HCT116 (cell line): ENCODE results near the gene EXOC6B. TPM values are rescaled to one million over a fixed set of nuclear protein-coding genes. Genes with fewer than 3 reads are reported as not detected.

Experiments
- ATAC-seq: fragments of 200-7000 bp; cut with Tn5 transposase; 2 replicates; pipeline ENCODE4 v1.9.1; 2020; ENCODE audit warnings: mild to moderate bottlenecking, moderate library complexity
- BruUV-seq: library from RNA; stranded (reverse); fragments of 400-500 nt; replicated peaks from 2 replicates; lab custom pipeline; 2021; lab: Mats Ljungman, UMichigan
- CTCF ChIA-PET: fragments of 300-600 bp; sonication (Branson Sonifier 250); formaldehyde crosslinking; loops from one replicate; lab custom pipeline; 2021; ENCODE audit warnings: antibody characterized with exemption; lab: Charles Lee
- POLR2A ChIA-PET: fragments of 300-600, 350-600 bp; sonication (Branson Sonifier 250); formaldehyde crosslinking; loops from one replicate; lab custom pipeline; 2021; ENCODE audit warnings: antibody characterized with exemption; lab: Charles Lee
- RAD21 ChIA-PET, 2 experiments: fragments of 300-600 bp; sonication (Branson Sonifier 250); formaldehyde crosslinking; loops; one replicate each; lab custom pipeline; 2023; ENCODE audit warnings: low total read pairs in 2 of 2; ENCODE audit not compliant: uncharacterized antibody in 2 of 2, unreplicated experiment in 2 of 2, low non-redundant PET in 1 of 2; lab: Charles Lee
- DNase-seq: peaks from one replicate; pipeline ENCODE4 v3.0.0-alpha.2; 2010; ENCODE audit warnings: low read depth, low spot score
- H2AFZ ChIP-seq: fragments of 200-600 bp; shearing (Covaris generic), sonication (generic); 2 replicates; pipeline ENCODE4 v1.6.1; 2017; ENCODE audit warnings: low read depth, mixed run types, mixed read lengths, antibody characterized with exemption, low read length; ENCODE audit not compliant: poor library complexity, severe bottlenecking
- H3K27ac ChIP-seq: 2 replicates; pipeline ENCODE4 v1.5.1; 2012; ENCODE audit warnings: low read depth, low read length
- H3K27me3 ChIP-seq: fragments of 200-600 bp; sonication (generic); 2 replicates; pipeline ENCODE4 v1.6.1; 2016; ENCODE audit warnings: mixed run types, low read length, mixed read lengths; ENCODE audit not compliant: insufficient read depth
- H3K36me3 ChIP-seq, 2 experiments: fragments of 200-500 bp in 1 of 2; fragments of 200-600 bp in 1 of 2; sonication (Bioruptor generic) in 1 of 2; sonication (generic) in 1 of 2; 2 replicates each; pipeline versions ENCODE4 v1.5.1 to v1.6.1; 2014 to 2016; ENCODE audit warnings: low read length in 2 of 2, inconsistent platforms in 1 of 2, mixed read lengths in 1 of 2, mixed run types in 1 of 2; ENCODE audit not compliant: insufficient read depth in 2 of 2, control insufficient read depth in 1 of 2
- H3K4me1 ChIP-seq, 2 experiments: fragments of 200-600 bp in 1 of 2; sonication (generic) in 1 of 2; 2 replicates each; pipeline versions ENCODE4 v1.5.1 to v1.6.1; 2012 to 2017; ENCODE audit warnings: low read length in 2 of 2, inconsistent platforms in 1 of 2, mild to moderate bottlenecking in 1 of 2, mixed read lengths in 1 of 2, mixed run types in 1 of 2, moderate library complexity in 1 of 2; ENCODE audit not compliant: insufficient read depth in 2 of 2, control insufficient read depth in 1 of 2
- H3K4me2 ChIP-seq: fragments of 200-600 bp; sonication (generic); 2 replicates; pipeline ENCODE4 v1.6.1; 2017; ENCODE audit warnings: mixed run types, low read length, mixed read lengths
- H3K4me3 ChIP-seq, 2 experiments: fragments of 200-600 bp in 1 of 2; sonication (generic) in 1 of 2; replicated peaks in 1 of 2; 2 replicates each; pipeline ENCODE4 v1.5.1; 2011 to 2016; ENCODE audit warnings: low read length in 2 of 2, control low read depth in 1 of 2, low read depth in 1 of 2, mild to moderate bottlenecking in 1 of 2, mixed read lengths in 1 of 2, mixed run types in 1 of 2
- H3K79me2 ChIP-seq: fragments of 200-600 bp; sonication (generic); 2 replicates; pipeline ENCODE4 v1.6.1; 2017; ENCODE audit warnings: mild to moderate bottlenecking, mixed run types, low read length, moderate library complexity, mixed read lengths; ENCODE audit not compliant: insufficient read depth
- H3K9ac ChIP-seq: fragments of 200-600 bp; sonication (generic); 2 replicates; pipeline ENCODE4 v1.6.1; 2016; ENCODE audit warnings: low read length, mixed read lengths
- H3K9me2 ChIP-seq: fragments of 200-600 bp; sonication (generic), shearing (Covaris generic); 2 replicates; pipeline ENCODE4 v1.6.1; 2017; ENCODE audit warnings: mixed run types, mild to moderate bottlenecking, moderate library complexity; ENCODE audit not compliant: insufficient read depth
- H3K9me3 ChIP-seq, 2 experiments: fragments of 200-500 bp in 1 of 2; fragments of 200-600 bp in 1 of 2; sonication (Bioruptor generic) in 1 of 2; sonication (generic) in 1 of 2; 2 replicates each; pipeline ENCODE4 v1.6.1; 2014 to 2017; ENCODE audit warnings: low read length in 2 of 2, mixed read lengths in 2 of 2, inconsistent platforms in 1 of 2, low read depth in 1 of 2, mild to moderate bottlenecking in 1 of 2, mixed run types in 1 of 2, moderate library complexity in 1 of 2; ENCODE audit not compliant: control insufficient read depth in 1 of 2, insufficient read depth in 1 of 2
- H4K20me1 ChIP-seq: fragments of 200-600 bp; sonication (generic), shearing (Covaris generic); 2 replicates; pipeline ENCODE4 v1.6.1; 2017; ENCODE audit warnings: mixed run types, mild to moderate bottlenecking, moderate library complexity; ENCODE audit not compliant: insufficient read depth
- ATF3 ChIP-seq: IDR thresholded peaks from 2 replicates; pipeline ENCODE4 v1.6.1; 2012
- CBX3 ChIP-seq: IDR thresholded peaks from 2 replicates; pipeline ENCODE4 v1.6.1; 2012; ENCODE audit warnings: low read depth
- CEBPB ChIP-seq: IDR thresholded peaks from 2 replicates; pipeline ENCODE4 v1.6.1; 2012; ENCODE audit warnings: low read depth
- EGR1 ChIP-seq: IDR thresholded peaks from 2 replicates; pipeline ENCODE4 v1.6.1; 2012; ENCODE audit warnings: low read depth
- ELF1 ChIP-seq: IDR thresholded peaks from 2 replicates; pipeline ENCODE4 v1.6.1; 2012; ENCODE audit warnings: low read depth, borderline replicate concordance
- EZH2 ChIP-seq: fragments of 200-600 bp; sonication (generic); IDR thresholded peaks from 2 replicates; pipeline ENCODE4 v1.6.1; 2017; ENCODE audit warnings: antibody characterized with exemption, mixed run types
- EZH2phosphoT487 ChIP-seq: fragments of 200-600 bp; IDR thresholded peaks from 2 replicates; pipeline ENCODE4 v1.6.1; 2018; ENCODE audit warnings: antibody characterized with exemption, borderline replicate concordance
- FOSL1 ChIP-seq: IDR thresholded peaks from 2 replicates; pipeline ENCODE4 v1.6.1; 2012; ENCODE audit warnings: low read depth
- JUND ChIP-seq: IDR thresholded peaks from 2 replicates; pipeline ENCODE4 v1.6.1; 2012
- RAD21 ChIP-seq: IDR thresholded peaks from 2 replicates; pipeline ENCODE4 v1.6.1; 2012; ENCODE audit warnings: low read depth, mild to moderate bottlenecking
- SIN3A ChIP-seq: IDR thresholded peaks from 2 replicates; pipeline ENCODE4 v1.6.1; 2012; ENCODE audit warnings: low read depth
- SP1 ChIP-seq: IDR thresholded peaks from 2 replicates; pipeline ENCODE4 v1.6.1; 2012; ENCODE audit warnings: low read depth
- TCF7L2 ChIP-seq: IDR thresholded peaks from 2 replicates; pipeline ENCODE4 v1.7.0; 2011; ENCODE audit warnings: borderline replicate concordance, inconsistent platforms; ENCODE audit not compliant: insufficient read depth, insufficient read length; ENCODE audit errors: extremely low read depth
- ZBTB33 ChIP-seq: IDR thresholded peaks from 2 replicates; pipeline ENCODE4 v1.6.1; 2011; ENCODE audit warnings: mild to moderate bottlenecking, low read length, moderate library complexity; ENCODE audit not compliant: insufficient replicate concordance; ENCODE audit errors: extremely low read depth
- ZFX ChIP-seq: fragments of 450-650 bp; IDR thresholded peaks from 2 replicates; pipeline ENCODE4 v1.6.1; 2017
- ZNF274 ChIP-seq: fragments of 200-500 bp; sonication (Bioruptor generic); IDR thresholded peaks from 2 replicates; pipeline ENCODE4 v1.6.1; 2014; ENCODE audit warnings: mild to moderate bottlenecking, low read depth, low read length, inconsistent platforms
- intact Hi-C: fragments of 100-400 bp; cut with micrococcal nuclease; formaldehyde crosslinking; loops from 2 replicates; pipeline ENCODE4 v1.10.0; 2022
- total RNA-seq: library from RNA; stranded (reverse); gene quantifications from one replicate; pipeline ENCODE4 v1.2.1, GENCODE V29; 2021; ENCODE audit not compliant: unreplicated experiment
- TF ChIP-seq, protein P1 (sequence below): IDR thresholded peaks from 2 replicates; pipeline ENCODE4 v1.6.1; 2012
- TF ChIP-seq, protein P2 (sequence below): IDR thresholded peaks from 2 replicates; pipeline ENCODE4 v1.6.1; 2012; ENCODE audit warnings: low read depth

The EXOC6B gene
- total RNA-seq, 1 experiment from 2014 or later = 25.4 TPM

DNA sequence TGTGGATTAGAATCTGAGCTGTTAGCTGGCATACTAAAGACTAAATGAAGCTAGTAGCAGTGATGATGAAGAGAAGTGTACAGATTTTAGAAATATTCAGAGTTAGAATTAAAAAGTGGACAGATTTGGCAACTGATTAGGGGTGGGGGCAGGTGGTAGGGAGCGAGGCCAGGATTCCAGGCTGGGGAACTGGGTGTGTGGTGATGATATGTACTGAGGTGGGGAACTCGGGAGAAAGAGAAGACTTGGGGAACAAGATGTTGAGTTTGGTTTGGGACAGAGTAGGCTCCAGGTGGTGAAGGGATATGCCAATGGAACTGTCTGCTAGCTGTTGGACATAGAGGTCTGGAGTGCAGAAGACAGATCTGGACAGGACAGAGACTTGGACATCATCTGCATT lies 669.0 kb downstream of the EXOC6B start:
- Histone ChIP-seq H3K4me1 (no peaks in the 10 kb centered on the region), H2AFZ (no peak overlapping the region), H3K27ac (no peak overlapping the region), H3K9me2 (no peaks in the 10 kb centered on the region), H3K4me3 (no peak overlapping the region), H3K4me2 (no peak overlapping the region), H3K79me2 (no peaks in the 10 kb centered on the region), H4K20me1 (no peaks in the 10 kb centered on the region), H3K27me3 (no peaks in the 10 kb centered on the region), H3K9me3 (no peaks in the 10 kb centered on the region), H3K36me3 (no peaks in the 10 kb centered on the region), H3K9ac (no peak overlapping the region)
- ChIA-PET CTCF (interaction anchor here (1.5 kb wide), 1 partner anchor 233 kb away, joined by 3 read pairs; no protein-coding TSS in a partner anchor), RAD21 (no interaction called here), POLR2A (no interaction called here)
- intact Hi-C loops = no loop called here
- BruUV-seq = no TSS peak
- ATAC-seq (no peak), DNase-seq (no peak)
- TF ChIP-seq EGR1 = no peak
- TF ChIP-seq FOSL1 = no peak
- TF ChIP-seq CBX3 = no peak
- no peak for TF ChIP-seq EZH2
- TF ChIP-seq EZH2phosphoT487 = no peak
- no peak for TF ChIP-seq ZBTB33
- no peak for TF ChIP-seq JUND
- TF ChIP-seq SIN3A = no peak
- TF ChIP-seq, protein P1, sequence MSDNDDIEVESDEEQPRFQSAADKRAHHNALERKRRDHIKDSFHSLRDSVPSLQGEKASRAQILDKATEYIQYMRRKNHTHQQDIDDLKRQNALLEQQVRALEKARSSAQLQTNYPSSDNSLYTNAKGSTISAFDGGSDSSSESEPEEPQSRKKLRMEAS = no peak
- TF ChIP-seq ZFX = no peak
- no peak for TF ChIP-seq ELF1
- no peak for TF ChIP-seq SP1
- TF ChIP-seq ZNF274 = no peak
- TF ChIP-seq CEBPB = no peak
- no peak for TF ChIP-seq TCF7L2
- TF ChIP-seq, protein P2, sequence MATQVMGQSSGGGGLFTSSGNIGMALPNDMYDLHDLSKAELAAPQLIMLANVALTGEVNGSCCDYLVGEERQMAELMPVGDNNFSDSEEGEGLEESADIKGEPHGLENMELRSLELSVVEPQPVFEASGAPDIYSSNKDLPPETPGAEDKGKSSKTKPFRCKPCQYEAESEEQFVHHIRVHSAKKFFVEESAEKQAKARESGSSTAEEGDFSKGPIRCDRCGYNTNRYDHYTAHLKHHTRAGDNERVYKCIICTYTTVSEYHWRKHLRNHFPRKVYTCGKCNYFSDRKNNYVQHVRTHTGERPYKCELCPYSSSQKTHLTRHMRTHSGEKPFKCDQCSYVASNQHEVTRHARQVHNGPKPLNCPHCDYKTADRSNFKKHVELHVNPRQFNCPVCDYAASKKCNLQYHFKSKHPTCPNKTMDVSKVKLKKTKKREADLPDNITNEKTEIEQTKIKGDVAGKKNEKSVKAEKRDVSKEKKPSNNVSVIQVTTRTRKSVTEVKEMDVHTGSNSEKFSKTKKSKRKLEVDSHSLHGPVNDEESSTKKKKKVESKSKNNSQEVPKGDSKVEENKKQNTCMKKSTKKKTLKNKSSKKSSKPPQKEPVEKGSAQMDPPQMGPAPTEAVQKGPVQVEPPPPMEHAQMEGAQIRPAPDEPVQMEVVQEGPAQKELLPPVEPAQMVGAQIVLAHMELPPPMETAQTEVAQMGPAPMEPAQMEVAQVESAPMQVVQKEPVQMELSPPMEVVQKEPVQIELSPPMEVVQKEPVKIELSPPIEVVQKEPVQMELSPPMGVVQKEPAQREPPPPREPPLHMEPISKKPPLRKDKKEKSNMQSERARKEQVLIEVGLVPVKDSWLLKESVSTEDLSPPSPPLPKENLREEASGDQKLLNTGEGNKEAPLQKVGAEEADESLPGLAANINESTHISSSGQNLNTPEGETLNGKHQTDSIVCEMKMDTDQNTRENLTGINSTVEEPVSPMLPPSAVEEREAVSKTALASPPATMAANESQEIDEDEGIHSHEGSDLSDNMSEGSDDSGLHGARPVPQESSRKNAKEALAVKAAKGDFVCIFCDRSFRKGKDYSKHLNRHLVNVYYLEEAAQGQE = no peak
- no peak for TF ChIP-seq ATF3
- no peak for TF ChIP-seq RAD21
